RWPE2 (cell line): Measurements from ENCODE around the gene MAPT.

Experiments used
- ATAC-seq: fragments of 200-7000 bp; cut with Tn5 transposase; 3 replicates; pipeline ENCODE4 v1.9.1; 2021; ENCODE audit warnings: low read depth
- DNase-seq: peaks from one replicate; pipeline ENCODE4 v3.0.0-alpha.2; 2020; ENCODE audit warnings: low spot score
- H3K27ac ChIP-seq: fragments of 450-650 bp; 2 replicates; pipeline ENCODE4 v1.5.1; 2017; ENCODE audit warnings: mild to moderate bottlenecking; ENCODE audit not compliant: poor library complexity, severe bottlenecking
- H3K27me3 ChIP-seq: fragments of 250-450 bp; sonication (Bioruptor Pico); 2 replicates; pipeline ENCODE4 v1.5.1; 2021; ENCODE audit warnings: mild to moderate bottlenecking, moderate library complexity; ENCODE audit not compliant: insufficient read depth, poor library complexity, severe bottlenecking
- H3K36me3 ChIP-seq: fragments of 250-450 bp; sonication (Bioruptor Pico); 2 replicates; pipeline ENCODE4 v1.5.1; 2020; ENCODE audit warnings: low read depth, mild to moderate bottlenecking, moderate library complexity
- H3K4me1 ChIP-seq: fragments of 250-450 bp; sonication (Bioruptor Pico); 2 replicates; pipeline ENCODE4 v1.5.1; 2021; ENCODE audit warnings: mild to moderate bottlenecking, moderate library complexity; ENCODE audit not compliant: insufficient read depth, poor library complexity, severe bottlenecking
- H3K4me3 ChIP-seq: fragments of 250-450 bp; sonication (Bioruptor Pico); 2 replicates; pipeline ENCODE4 v1.5.1; 2021; ENCODE audit warnings: mild to moderate bottlenecking, moderate library complexity; ENCODE audit not compliant: severe bottlenecking
- H3K9me3 ChIP-seq: fragments of 250-450 bp; sonication (Bioruptor Pico); 2 replicates; pipeline ENCODE4 v1.5.1; 2021; ENCODE audit warnings: mild to moderate bottlenecking, moderate library complexity; ENCODE audit not compliant: severe bottlenecking
- CTCF ChIP-seq: fragments of 450-650 bp; IDR thresholded peaks from one replicate; pipeline ENCODE4 v1.5.1; 2017; ENCODE audit warnings: mild to moderate bottlenecking, moderate library complexity; ENCODE audit not compliant: poor library complexity, severe bottlenecking

The MAPT gene

GRCh38 chr17:45894022-45894784, at the start of gene MAPT:
TSS of gene MAPT (plus strand) at chr17:45894554. CDS start at chr17:45962338, 67,784 bp downstream.
- peak; percentile 96 for TF ChIP-seq CTCF
- no peak within 1 kb of the TSS for H3K27ac ChIP-seq
- H3K4me3 ChIP-seq, result peak within 1 kb of the TSS; percentile 40
- no peaks in the 10 kb centered on the region for H3K9me3 ChIP-seq
- peaks cover 47% of the 10 kb centered on the region for H3K27me3 ChIP-seq
- DNase-seq (peak; percentile 85), ATAC-seq (peak; percentile 90)
- H3K4me1 ChIP-seq, result no peaks in the 10 kb centered on the region
- no peaks in the 10 kb centered on the region for H3K36me3 ChIP-seq

GRCh38 chr17:45844695-45845375, 49.5 kb upstream of the MAPT start, which contains the start of gene SPPL2C:
TSS of gene SPPL2C (plus strand) at chr17:45844881. CDS start at chr17:45844907, 26 bp downstream.
- Histone ChIP-seq H3K4me3 (no peak within 1 kb of the TSS), H3K9me3 (no peaks in the 10 kb centered on the region), H3K27me3 (no peaks in the 10 kb centered on the region), H3K36me3 (no peaks in the 10 kb centered on the region), H3K27ac (no peak within 1 kb of the TSS), H3K4me1 (no peaks in the 10 kb centered on the region)
- DNase-seq (no peak), ATAC-seq (no peak)
- no peak for TF ChIP-seq CTCF

GRCh38 chr17:45845376-45846185, 48.8 kb upstream of the MAPT start:
- Histone ChIP-seq H3K36me3 (no peaks in the 10 kb centered on the region), H3K4me3 (no peak overlapping the region), H3K9me3 (no peaks in the 10 kb centered on the region), H3K4me1 (no peaks in the 10 kb centered on the region), H3K27me3 (no peaks in the 10 kb centered on the region), H3K27ac (no peak overlapping the region)
- DNase-seq (no peak), ATAC-seq (no peak)
- TF ChIP-seq CTCF, result no peak

- H3K4me1 ChIP-seq, result no peaks in the 10 kb centered on the region
- ATAC-seq, result no peak
- DNase-seq, result no peak
- no peaks in the 10 kb centered on the region for H3K27me3 ChIP-seq
- H3K9me3 ChIP-seq, result no peaks in the 10 kb centered on the region
- no peak overlapping the region for H3K4me3 ChIP-seq
- H3K36me3 ChIP-seq, result no peaks in the 10 kb centered on the region
- H3K27ac ChIP-seq, result no peak overlapping the region
- TF ChIP-seq CTCF, result no peak
These were observed 48.1 kb upstream of the MAPT start for GRCh38 chr17:45846223-45846622.
